Endometrial microvascular endothelial cells (primary cell): ENCODE data around the gene EIF2D. TPM values are rescaled to one million over a fixed set of nuclear protein-coding genes. Genes with fewer than 3 reads are reported as not detected.
"Not testable (repeated sequence)": the region's sequence is repeated elsewhere in the genome, so short reads cannot be mapped to it uniquely, and the experiment has no call there.

Experiments used
- in situ Hi-C: cut with HindIII; loops from 2 replicates; pipeline ENCODE4 v1.10.0; 2017; ENCODE audit warnings: low sequenced_read_pairs, low pct_unique_long_range_greater_than_20kb; ENCODE audit errors: inconsistent ontology term
- total RNA-seq: library from RNA; depleted of rRNA; stranded (reverse); fragments of >200 nt; gene quantifications from one replicate; pipeline ENCODE4 v1.2.3, GENCODE V29; 2015; ENCODE audit errors: inconsistent ontology term

EIF2D gene, protein sequence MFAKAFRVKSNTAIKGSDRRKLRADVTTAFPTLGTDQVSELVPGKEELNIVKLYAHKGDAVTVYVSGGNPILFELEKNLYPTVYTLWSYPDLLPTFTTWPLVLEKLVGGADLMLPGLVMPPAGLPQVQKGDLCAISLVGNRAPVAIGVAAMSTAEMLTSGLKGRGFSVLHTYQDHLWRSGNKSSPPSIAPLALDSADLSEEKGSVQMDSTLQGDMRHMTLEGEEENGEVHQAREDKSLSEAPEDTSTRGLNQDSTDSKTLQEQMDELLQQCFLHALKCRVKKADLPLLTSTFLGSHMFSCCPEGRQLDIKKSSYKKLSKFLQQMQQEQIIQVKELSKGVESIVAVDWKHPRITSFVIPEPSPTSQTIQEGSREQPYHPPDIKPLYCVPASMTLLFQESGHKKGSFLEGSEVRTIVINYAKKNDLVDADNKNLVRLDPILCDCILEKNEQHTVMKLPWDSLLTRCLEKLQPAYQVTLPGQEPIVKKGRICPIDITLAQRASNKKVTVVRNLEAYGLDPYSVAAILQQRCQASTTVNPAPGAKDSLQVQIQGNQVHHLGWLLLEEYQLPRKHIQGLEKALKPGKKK
- total RNA-seq, result 63.6 TPM

DNA sequence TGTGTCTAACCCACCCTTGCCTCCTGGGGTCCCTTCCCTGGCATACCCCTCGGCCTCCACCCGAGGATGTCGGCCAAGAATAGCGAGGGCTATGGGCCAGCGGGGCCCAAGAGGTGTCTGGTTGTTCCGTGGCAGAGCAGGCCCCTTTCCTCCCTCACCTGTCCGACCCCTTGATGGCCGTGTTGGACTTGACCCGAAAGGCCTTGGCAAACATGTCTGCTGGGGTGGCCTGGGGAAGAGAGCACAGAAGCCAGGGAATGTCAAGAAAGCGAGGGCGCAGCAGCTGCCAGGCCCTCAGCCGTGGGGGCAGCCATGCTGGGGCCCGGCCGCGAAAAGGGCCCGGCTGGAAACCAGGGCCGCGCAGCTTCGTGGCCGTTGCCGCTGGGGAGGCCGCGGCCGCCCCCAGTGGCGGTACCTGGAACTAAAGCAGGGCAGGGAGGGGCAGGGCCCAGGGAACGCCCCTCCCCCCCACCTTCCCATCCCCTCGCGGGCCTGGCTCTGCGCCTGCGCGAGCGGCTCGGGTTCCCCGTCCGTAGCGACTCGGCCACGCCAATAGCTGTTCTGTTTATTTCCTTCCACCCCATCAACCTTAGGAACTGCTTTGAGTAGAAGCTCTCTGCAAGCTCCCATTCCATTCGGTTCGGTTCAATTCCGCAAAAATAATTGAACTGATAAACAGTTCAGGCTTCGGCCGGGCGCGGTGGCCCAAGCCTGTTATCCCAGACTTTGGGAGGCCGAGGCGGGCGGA, at the start of gene EIF2D:
EIF2D (minus strand) TSS at position 337 of the 748 bp plus-strand sequence; CDS start at position 214, 123 bp downstream.
- in situ Hi-C loops, result no loop called here

DNA sequence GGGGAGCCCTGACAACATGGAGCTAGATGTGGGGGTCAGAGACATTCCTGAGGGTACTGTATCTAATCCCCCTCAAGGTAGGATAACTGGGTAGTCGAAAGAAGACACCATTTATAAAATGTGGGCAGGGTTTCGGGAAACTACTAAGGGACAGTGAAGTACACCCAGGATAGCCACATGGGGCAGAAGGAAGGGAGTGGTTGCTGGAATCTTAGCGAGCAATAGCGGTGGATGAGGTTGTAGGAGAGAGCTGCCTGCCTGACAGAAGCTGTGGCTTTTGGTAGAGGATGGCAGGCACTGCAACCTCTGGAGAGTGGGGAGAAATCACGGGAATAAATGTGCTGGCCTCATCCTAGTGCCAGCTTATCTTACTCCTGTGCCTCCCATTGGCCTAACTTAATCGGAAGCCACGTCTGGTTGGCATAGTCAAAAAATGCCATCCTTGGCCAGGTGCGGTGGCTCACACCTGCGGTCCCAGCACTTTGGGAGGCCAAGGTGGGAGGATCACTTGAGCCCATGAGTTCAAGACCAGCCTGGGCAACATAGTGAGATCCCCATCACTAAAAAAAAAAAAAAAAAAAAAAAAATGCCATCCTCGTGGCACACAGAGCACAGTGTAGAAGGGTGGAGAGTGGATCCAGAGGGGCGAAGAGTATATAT, 49.0 kb upstream of the EIF2D start:
- in situ Hi-C loops, result no loop called here

DNA sequence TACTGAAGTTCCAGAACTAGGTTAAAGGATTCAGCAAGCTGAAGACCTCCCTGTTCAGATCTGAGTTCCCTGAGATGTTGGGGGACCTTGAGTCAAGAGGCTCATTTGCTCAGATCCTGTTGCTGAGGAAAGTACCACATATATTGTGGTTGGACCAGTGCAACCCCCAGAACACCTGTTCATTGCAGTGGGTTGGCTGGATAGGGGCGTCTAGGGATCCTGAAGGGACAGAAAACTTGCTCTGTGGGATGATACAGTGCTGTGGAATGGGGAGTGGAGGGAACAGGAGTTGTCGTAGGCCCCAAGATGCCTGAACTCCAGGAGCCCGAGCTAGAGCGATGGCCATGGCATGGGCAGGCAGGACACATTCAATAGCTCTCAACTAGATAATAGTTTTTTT, 47.9 kb upstream of the EIF2D start:
- in situ Hi-C loops, result no loop called here

DNA sequence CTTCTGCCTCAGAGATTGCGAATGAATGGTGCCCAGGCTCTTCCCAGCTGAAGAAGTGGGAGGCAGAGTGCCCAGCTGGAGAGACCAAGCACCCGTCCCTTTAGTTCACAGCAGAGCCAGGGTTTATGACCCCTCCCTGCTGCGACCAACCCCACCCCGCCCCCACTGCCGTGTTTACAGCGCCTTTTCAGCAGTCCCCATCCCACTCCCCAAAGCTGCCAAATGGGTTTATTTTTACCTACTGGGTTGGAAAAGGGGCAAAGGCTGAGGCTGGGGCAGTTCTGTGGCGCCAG, 46.7 kb upstream of the EIF2D start:
- in situ Hi-C loops, result no loop called here

DNA sequence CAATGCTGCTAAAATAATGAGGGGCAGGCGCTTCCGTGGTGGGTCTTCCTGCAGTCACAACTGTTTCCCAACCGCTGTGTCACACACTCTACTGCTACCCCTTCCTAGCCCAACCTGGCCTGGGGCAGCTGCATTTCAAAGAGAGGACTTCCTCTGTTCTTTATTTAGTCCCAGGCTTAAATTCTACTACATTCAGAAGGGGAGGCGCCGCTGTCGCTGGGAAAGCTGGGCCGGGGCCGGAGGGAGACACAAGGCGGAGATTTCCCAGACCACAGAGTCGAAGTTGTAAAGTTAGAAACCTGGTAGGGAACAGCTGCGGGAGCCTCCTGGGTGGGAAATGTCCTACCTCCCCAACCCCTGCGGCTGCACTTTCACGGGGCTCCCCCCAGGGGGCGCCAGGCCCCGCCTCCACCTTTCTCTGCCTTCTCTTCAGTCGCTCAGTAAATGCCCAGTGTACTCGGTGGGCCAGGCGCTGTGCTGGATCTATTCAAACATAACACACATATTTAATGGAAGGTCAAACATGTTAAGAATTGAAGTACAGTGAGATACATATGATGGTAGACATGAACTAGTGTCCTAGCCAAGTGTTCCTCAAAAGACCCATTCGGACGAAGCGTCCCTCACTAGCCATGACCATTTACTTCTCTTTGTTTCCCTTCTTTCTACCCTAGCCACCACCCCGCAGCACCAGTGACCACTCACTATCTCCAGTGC, 46.2 kb upstream of the EIF2D start:
- in situ Hi-C loops, result no loop called here

DNA sequence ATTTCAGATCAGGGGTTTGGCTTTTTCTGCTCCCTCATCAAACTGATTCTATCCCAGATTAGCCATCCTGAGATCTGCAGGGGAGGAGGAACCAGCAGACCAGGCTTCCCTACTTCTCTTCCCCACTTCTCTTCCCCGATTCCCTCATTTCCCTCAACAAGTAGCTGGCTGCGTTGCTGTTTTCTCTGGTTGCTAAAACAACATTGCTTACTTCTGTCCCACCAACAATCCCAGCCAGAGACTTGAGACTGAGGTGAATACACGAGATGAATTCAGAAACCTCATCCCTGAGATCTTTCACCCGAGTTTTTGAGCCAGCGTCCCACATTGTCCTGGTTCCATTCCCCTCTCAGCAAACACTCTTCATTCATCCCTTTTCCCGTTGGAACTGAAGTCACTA, 45.5 kb upstream of the EIF2D start:
- in situ Hi-C loops, result no loop called here

DNA sequence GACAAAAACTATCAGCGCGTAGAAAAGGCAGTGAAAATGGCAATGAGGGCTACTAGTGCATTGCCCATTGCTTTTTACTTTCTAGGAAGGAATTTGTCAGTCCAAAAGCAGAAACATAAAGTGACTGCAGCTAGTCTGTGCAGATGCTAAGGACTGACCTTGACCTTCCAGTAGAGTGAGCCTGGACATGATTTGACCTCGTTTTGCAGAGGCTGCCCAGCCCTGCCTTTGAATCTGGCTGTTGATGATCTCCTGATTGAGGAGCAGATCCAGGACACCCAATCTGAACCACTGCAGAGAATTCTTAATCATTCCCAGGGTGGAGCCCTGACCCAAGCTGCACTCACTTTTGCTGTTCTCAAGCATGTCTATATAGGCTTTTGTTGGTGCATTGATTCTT, 44.7 kb upstream of the EIF2D start:
- in situ Hi-C loops, result no loop called here

DNA sequence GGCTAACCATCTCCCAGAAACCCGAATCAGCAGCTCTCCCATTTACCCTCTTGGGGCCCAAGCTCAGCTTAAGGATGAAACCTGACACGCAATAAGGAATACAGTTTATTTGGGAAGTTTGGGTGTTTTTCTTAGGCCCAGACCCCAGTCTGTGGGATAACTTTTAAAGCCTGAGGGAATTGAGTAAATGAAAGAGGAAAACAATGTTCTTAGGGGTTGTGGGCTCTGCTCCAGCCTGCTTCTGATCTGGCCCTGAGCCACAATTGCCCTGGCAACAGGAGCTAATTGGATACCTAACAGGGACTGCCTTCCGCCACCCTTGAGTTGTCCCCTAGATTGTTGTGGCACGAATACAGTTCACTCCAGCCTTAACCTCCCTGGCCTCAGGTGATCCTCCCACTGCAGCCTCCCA, 43.2 kb upstream of the EIF2D start:
- in situ Hi-C loops, result no loop called here

DNA sequence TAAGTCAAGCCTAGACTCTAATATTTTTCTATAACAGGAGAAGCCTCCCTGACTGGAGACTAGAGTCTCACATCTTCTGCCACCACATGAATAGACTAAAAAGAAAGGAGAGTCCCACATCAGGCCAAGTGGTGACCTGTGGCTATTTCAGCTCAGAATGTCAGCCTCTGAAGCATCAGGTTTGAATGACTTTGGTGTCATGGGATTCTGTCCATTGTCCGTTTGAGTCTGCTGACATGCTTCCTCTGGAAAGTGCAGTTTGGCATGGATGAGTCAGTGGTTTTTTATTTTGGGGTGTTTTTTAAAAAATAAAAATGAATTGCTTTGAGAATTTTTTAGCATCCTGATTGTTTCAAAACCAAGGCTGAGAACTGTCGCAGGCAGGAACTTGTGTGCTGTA, 42.6 kb upstream of the EIF2D start:
- in situ Hi-C loops, result no loop called here

DNA sequence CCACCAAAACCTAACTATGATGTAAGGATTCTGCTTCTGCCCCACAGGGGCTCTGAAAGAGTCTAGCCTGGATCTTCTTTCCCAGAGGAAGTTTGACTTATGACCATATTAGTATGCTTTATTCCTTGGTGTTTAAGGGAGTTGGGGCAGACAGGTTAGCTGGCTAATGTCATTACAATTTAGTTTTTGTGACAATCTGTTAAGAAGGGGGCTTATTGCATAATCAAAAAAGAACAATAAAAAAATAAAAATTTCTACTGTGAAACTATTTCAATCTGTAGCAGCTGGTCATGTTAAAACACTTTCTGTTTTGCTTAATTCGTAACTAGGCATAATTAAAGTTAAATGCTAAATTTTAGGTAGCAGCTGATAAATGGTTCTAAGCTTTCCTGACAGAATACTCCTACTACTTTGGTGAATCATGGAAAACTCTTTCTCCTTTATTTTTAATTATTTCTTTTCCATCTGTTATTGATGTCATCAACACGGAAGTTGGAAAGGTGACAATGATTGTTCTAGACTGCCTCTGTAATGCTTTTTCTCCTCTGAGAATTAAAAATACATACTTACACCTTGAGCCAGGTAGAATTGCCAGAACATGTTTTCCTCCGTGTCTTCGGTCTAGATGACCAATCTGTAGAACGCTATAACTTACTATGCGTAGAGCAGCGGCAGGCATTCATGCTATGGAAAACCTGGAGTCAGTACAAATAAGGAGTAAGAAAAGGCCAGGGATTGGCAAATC, 41.6 kb upstream of the EIF2D start:
- in situ Hi-C loops, result no loop called here

DNA sequence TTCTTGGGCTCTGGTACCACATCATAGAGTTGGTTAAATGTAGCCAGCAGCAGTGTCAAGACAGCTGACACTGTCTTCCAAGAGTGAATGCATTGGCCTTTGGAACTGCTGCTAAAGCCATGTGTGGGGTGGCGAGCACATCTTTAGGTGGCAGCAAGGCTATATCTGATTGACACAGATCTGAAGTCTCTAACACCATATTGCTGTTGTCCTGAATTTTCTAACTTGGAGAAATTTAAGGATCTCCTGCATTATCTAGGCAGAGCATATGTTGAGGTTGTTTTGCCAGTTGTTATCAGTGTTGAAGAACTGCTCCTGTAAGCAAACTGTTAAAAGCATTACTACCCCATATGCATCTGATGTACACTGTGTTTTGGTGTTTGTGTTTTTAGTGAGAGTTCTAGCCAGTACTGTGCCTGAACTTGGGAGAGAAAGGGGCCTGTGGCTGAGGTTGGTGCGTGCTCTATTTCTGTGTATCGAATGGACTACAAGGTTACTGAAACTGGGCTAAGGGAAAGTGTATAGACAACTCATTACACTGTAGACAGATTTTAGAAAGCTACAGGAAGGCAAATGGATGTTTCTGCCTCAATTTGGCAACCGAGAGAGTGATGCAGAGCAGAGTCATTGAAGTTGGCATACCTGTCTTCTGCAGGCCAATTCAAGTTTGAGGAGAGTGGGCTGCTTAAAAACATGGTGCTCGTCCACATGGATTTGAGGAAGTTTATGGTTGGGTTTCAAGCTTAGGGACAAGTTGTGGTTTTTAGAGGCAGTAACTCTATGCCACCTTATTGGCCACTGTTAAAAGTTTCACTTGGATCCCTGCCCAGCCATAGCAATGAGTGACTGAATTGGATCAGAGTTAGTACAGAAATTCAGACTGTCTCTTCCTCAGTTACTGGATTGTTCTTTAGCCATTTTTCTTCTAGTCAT, 40.0 kb upstream of the EIF2D start:
- in situ Hi-C loops, result no loop called here

DNA sequence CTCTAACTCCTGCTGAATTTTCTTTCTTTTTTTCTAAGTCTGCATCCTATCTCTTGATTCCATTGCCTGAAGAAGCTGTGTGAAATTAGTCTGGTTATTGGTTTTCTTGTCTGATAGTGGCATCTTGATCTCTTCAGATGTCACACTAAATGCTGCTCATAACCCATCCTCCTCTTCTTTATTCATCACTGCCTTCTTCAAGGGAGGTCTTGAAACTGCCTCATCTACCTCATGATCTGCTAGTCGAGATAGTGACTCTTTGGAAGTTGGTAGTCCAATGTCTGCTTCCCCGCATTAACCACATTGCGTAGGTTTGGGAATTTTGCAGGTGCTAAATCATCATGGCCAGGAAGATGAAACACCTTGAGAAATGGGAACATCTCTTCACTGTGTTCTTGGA, 38.7 kb upstream of the EIF2D start:
- in situ Hi-C loops, result no loop called here

DNA sequence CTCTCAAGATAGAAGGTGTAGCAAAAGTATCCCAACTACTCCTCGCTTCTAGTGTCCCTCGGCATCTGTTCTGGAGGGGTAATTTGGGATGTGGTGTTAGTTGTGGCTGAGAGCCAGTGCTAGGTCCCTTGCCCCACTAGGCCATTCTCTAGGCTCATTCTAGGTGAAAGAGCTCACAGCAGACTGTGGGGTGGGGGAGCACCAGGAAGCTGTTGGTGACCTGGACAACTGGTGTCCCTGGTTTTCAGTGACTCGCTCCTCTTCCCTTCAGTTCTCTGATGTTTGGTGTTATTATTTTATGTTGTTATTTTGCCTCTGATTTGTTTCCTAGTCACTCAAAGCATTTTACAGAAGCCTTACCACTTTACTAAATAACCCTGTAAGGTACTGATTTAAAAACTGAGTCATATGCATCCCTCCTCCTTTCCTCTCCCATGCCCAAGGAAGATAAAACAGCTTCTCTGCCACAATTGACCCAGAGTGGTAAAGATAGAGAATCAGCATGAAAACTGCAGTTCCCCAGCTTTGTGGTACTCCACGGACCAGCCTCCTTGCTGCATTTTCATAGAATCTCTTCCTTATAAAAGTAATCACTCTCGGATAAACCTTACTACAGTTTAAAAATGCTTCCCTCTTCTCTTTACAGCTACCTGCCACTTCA, 37.1 kb upstream of the EIF2D start:
- in situ Hi-C loops, result no loop called here

DNA sequence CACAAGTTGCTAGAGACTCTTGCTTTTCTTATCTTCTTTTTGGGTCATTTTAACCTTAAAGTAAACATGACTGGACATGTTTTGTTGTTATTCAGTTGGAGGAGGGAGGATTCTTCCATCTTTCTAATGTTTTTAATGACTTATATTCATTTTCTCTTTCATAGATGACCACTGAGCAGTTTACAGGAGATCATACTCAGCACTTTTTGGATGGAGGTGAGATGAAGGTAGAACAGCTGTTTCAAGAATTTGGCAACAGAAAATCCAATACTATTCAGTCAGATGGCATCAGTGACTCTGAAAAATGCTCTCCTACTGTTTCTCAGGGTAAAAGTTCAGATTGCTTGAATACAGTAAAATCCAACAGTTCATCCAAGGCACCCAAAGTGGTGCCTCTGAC, 35.0 kb upstream of the EIF2D start:
- in situ Hi-C loops, result no loop called here

DNA sequence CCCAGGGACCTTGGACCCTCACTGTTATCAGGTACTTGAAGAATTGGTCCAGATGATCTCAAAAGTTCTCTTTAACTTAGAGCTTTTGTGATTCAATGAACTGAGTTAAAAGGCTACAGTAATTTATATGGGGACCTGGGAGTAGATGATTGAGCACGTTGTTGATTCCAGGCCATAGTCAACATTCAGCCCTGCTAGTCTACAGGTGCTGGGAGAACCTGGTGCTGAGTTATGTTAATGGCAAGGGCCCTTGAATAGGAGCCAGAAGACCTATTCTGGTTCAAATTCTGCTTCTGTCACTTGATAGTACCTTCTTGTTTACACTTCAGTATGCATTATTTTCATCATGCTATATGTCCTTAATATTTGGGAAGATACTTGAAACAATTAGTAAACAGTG, 34.2 kb upstream of the EIF2D start:
- in situ Hi-C loops, result no loop called here

DNA sequence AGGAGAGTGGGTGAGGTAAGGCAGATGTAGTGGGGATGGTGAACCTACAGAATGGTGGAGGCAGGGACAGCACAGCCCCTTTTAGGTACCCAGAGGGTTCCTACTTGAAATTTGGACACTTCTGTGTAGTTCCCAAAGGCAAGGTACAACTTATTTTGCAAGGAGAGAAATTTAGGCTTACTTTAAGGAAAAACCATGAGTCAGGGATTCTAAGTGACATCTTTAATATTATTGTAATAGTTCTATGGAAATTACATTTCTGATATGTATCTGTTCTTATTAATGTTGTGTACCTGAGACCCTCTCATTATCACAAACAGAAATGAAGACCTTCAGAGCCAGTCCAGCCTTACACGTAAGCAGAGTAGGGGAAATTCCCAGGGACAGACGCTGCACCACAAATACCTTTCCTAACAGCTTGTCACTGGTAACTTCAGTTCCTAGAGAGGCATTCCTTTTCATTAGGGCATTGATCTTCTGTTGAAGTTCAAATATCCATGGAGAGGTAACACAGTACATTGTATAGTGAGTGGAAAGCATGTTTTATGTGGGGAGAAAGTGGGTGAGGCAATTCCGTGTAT, 30.9 kb upstream of the EIF2D start:
- in situ Hi-C loops, result no loop called here

DNA sequence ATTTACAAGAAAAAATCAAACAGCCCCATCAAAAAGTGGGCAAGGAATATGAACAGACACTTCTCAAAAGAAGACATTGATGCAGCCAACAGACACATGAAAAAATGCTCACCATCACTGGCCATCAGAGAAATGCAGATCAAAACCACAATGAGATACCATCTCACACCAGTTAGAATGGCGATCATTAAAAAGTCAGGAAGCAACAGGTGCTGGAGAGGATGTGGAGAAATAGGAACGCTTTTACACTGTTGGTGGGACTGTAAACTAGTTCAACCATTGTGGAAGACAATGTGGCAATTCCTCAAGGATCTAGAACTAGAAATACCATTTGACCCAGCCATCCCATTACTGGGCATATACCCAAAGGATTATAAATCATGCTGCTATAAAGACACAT, 29.8 kb upstream of the EIF2D start:
- in situ Hi-C loops, result not testable (repeated sequence)
